HEK293T (cell line): ENCODE results near the gene ARFIP1.

Experiments used
- ARNT ChIP-seq: fragments of 450-650 bp; IDR thresholded peaks from 2 replicates; pipeline ENCODE4 v1.6.1; 2017; ENCODE audit warnings: mild to moderate bottlenecking
- BHLHE40 ChIP-seq: fragments of 450-650 bp; IDR thresholded peaks from 2 replicates; pipeline ENCODE4 v1.6.1; 2016; ENCODE audit warnings: mild to moderate bottlenecking, moderate library complexity, borderline replicate concordance
- CTBP1 ChIP-seq: fragments of 450-650 bp; IDR thresholded peaks from 2 replicates; pipeline ENCODE4 v1.6.1; 2016; ENCODE audit warnings: borderline replicate concordance
- ELF4 ChIP-seq: fragments of 450-650 bp; IDR thresholded peaks from 2 replicates; pipeline ENCODE4 v1.6.1; 2017; ENCODE audit warnings: antibody characterized with exemption
- HDGF ChIP-seq: fragments of 450-650 bp; IDR thresholded peaks from 2 replicates; pipeline ENCODE4 v1.6.1; 2017; ENCODE audit warnings: antibody characterized with exemption, borderline replicate concordance
- NFRKB ChIP-seq: fragments of 450-650 bp; IDR thresholded peaks from 2 replicates; pipeline ENCODE4 v1.6.1; 2016; ENCODE audit warnings: mild to moderate bottlenecking, moderate library complexity

DNA sequence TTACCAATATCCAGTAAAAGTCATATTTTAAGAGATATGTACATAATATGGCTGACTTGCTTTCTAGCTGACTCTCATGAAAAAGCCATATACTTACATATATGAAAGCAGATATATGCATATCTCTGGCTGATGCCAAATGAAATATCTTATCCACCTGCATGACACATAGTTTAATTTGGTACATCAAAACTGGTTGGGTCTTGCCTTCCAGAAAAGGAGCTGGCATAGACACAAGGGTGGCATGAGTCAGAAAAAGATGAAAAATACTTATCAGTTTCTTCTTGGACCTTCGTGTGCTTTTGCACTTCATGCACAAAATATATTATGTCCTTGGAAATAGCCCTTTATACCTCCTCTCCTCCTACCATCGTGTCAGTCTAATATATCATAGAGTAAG is 32.3 kb upstream of the ARFIP1 start:
- TF ChIP-seq CTBP1 (no peak), ELF4 (no peak), NFRKB (no peak), ARNT (no peak), HDGF (no peak), BHLHE40 (no peak)
